Activated effector memory CD4-positive, alpha-beta T cell treated with Interleukin-2 at 50 U/mL for 16 hours (primary cell): ENCODE results near the gene GPS1.

Experiments
- DNase-seq: peaks from one replicate; pipeline ENCODE4 v3.0.0-alpha.2; 2020

Gene GPS1

DNA sequence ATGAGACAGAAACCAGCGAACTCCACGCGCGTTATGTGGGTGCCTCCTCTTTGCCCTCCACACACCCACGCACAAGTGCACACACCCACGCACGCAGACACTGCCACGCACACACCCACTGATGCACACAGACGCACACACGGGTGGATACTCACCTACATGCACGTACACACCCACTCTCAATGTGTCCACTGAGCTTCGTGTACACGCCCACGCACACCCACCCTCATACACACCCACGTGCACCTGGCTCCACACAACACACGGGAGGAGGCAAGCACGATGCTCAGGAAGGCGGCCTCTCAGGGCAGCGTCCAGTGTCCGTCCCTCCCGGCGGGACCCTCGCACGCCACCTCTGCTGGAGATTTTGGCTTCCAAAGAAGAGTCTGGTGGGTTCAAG, 4.3 kb upstream of the GPS1 start:
- no peak for DNase-seq

DNA sequence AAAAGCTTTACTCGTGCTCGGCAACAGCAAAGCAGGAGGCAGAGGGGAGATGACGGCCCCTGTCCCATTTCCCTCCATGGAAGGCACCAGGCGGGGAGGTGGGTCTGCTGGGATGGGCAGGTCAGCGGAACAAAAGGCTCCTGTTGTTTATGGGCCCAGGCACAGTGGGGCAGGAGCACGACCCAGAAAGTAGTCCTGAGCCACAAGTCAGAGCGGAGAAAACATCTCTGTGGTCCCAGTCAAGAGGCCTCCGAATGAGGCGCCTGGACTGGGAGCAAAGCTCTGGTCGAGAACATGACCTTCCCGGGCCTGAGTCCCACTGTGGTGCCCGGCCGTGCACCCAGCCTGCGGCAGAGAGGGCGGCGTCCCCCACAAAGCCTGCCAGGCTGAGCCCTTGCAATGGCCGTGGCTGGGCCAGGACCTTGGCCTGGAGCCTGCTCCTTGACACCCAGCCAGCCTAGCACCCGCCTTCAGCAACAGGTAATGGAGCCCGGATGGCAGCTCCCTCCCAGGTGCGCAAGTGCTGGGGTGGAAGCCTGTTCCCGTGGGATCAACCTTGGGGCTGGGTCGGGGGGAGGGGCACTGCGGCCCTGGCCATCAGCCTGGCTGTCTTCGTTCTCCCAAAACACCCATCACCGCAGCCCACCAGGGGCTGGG, 3.7 kb upstream of the GPS1 start:
- DNase-seq, result no peak

DNA sequence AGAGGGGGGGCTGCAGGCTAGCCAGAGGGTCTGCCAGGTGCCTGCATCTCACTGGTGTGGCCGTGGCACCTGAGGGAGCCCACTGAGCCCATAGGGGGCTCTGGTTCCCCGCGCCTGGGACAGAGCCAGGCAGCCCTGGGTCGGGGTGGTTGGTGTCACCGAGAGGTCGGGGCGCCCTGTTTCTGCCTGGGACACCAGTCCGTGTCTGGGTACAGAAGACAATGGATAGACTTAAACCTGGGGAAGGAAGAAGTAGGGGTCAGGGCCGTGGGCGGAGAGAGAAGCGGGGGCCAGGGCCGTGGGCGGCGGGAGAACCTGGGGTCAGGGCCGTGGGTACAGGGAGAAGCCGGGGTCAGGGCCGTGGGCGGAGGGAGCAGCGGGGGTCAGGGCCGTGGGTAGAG, 3.1 kb upstream of the GPS1 start:
- DNase-seq, result no peak

DNA sequence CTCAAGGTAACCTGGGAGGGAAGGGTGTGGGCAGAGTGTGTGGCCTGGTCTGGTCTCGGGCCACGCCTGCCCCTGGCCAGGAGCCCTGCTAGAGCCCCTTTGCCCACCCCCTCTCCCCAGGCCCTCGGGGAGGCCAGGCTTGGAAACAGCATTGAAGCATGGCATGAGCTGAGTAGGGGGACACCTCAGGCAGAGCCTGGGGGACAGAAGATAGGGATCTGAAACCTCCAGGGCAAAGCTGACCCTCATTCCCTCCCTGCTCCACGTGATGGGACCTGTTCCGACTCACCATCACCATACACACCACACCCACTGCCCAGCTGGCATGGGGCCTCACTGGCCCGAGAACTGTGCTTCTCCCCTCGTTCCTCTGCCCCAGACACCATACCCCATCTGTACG, 2.6 kb upstream of the GPS1 start:
- no peak for DNase-seq

DNA sequence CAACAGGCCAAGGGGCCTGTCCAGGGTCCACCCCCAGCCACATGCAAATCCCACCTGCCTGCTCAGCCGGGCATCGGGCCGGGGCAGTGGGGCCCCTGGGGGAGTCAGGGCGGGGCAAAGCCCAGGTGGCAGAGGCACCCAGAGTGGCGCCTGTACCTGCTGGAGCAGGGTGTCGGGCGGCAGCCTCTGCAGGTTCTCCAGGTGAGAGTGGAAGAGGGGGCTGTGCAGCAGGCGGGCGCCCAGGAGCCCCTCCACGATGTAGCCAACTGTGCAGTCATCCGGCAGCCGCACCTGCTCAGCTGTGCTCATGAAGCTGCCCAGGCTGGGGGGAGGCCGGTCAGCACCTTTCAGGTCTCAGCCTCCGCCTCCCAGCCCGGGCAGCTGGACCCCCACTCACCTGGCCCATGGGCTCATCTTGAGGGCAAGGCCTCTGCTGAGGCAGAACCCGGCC, 2.2 kb upstream of the GPS1 start:
- no peak for DNase-seq

DNA sequence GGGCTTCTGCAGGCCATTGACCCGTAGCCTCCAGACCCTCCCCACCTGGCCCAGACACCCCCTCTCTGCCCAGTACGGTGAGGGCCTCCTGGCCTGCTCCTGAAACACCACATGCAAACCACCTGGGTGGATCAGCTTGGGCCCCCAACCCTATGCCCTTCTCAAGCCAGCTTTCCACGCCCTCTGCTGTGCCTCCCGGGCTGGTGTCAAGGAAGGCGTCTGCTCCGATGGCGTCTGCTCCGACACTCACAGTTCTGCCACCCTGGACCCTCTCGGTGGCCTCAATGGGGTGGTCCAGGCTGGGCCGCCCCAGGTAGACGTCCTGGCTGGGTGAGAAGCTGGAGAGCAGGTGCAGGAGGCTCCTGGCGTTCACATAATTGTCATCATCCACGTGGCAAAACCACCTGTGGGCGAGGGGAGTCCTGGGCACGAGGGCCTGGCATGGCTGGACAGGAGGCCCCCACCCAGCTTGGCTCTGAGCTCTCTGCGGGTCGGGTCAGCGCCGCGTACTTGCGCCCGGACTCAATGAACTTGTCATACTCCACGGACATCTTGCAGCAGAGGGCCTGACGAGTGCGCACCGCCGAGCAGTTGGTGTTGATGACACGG, 1.4 kb upstream of the GPS1 start:
- no peak for DNase-seq

DNA sequence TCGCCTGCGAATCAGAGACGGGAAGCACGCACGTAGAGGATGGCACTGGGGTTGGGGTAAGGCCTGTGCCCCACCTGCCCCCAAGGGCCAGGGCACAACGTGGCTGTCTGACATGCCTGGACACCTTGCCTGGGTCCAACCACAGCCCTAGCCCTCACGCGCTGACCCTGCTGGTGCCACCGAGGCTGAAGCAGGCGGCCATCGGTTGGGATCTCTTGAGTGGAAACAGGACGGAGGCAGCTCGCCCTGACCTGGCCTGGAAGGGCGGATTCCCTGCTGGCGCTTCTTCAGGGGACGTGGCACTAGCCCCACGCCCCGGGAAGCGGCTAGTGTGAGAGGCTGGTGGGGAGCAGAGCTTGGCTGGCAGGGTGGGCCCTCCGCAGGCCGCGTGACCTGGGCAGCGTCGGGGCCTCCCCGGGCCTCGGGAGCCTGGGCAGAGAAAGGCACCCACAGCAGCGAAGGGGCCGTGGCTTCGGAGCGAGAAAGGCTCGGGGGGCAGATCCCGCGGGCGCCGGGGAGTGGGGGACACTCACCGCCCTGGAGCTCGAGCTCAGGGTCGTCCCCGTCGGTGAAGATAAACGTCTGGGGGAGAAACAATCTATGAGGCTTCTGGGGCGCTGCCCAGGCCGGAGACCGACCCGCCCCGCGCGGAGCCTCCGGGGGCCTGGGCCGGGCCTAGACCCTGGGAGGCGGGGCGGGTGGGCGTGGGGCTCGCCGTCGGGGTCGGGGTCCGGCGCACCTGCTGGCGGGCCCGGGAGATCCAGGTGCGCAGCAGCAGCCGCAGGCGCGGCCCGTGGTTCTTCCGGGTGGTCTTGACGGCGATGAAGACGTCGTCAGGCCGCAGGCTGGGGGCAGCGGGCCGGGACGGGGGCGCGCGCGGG, 697 bp upstream of the GPS1 start:
- DNase-seq, result no peak

DNA sequence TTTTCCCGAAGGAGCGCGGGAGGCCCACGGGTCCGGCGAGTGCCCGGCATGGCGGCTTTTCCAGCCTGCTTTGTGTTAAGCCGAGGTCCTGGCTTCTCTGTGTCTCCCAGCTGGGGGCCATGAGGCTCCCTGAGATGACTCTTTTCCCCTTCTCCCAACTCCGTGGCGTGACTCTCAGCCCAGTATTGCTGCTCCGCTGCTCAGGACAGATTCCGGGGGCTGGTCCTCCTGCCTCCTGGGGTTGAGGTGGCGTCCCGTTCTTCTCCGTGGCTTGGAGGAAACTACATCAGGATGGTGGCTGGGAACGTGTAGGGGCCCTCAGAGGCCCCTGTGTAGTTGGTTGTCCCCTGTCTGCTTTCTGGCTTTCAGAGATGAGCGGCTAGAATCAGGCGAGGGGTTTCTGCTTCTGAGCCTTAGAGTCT, 951 bp downstream of the GPS1 start:
- no peak for DNase-seq

DNA sequence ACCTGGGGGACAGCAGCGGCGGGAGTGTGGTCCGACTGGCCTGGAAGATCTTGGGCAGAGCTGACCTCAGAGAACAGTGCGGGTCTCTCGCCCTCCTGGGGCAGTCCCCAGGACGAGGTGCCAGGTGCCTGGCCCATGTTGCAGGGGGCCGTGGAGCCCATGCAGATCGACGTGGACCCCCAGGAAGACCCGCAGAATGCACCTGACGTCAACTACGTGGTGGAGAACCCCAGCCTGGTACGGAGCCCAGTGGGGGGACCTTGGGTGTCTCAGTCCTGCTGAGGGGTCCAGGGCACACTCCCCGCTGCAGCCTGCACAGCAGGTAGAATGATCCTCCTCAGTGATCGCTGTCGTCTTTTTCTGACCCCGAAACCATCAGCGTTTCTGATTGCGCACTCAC, 1.4 kb downstream of the GPS1 start:
- no peak for DNase-seq

DNA sequence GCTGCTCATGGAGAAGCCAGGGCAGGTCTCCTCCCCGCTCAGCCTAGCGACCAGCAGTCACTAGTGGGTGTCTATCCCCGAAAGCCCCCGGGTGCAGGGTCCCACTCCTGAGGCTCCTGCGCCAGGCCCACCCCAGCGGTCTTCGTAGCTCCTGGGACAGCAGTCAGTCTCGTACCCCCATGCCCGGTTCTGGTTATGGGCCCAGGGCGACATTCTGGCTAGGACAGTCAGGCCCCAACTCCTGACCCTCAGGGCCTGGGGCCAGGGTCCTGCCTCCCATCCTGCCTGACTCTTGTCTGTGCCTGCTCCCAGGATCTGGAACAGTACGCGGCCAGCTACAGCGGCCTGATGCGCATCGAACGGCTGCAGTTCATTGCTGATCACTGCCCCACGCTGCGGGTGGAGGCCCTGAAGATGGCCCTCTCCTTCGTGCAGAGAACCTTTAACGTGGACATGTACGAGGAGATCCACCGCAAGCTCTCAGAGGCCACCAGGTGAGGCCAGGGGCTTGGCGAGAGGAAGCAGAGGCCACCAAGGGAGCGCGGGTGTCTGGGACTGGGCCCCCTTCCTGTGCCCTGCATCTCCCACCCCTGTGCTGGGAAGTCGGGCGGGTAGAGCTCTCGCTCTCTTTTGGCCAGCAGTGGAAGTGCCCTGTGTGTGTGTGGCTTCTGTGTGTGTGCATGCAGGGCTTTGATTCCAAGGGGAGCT, 2.0 kb downstream of the GPS1 start:
- DNase-seq, result no peak

DNA sequence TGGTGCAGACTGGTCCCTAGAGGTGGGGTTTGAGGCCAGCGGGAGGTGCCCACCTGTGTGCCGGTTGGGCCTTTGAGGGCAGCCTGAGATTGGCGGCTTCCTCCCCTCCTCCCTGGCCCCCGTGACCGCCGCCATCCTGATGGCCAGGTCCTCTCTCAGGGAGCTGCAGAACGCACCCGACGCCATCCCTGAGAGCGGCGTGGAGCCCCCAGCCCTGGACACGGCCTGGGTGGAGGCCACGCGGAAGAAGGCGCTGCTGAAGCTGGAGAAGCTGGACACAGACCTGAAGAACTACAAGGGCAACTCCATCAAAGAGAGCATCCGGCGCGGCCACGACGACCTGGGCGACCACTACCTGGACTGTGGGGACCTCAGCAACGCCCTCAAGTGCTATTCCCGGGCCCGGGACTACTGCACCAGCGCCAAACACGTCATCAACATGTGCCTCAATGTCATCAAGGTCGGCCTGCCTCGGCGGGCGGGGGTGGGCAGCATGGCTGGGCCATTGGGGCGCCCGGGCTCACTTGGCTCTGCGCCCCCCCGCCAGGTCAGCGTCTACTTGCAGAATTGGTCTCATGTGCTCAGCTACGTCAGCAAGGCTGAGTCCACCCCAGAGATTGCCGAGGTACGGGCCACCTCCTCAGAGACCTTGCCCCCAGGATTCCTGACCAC, 2.8 kb downstream of the GPS1 start:
- no peak for DNase-seq

DNA sequence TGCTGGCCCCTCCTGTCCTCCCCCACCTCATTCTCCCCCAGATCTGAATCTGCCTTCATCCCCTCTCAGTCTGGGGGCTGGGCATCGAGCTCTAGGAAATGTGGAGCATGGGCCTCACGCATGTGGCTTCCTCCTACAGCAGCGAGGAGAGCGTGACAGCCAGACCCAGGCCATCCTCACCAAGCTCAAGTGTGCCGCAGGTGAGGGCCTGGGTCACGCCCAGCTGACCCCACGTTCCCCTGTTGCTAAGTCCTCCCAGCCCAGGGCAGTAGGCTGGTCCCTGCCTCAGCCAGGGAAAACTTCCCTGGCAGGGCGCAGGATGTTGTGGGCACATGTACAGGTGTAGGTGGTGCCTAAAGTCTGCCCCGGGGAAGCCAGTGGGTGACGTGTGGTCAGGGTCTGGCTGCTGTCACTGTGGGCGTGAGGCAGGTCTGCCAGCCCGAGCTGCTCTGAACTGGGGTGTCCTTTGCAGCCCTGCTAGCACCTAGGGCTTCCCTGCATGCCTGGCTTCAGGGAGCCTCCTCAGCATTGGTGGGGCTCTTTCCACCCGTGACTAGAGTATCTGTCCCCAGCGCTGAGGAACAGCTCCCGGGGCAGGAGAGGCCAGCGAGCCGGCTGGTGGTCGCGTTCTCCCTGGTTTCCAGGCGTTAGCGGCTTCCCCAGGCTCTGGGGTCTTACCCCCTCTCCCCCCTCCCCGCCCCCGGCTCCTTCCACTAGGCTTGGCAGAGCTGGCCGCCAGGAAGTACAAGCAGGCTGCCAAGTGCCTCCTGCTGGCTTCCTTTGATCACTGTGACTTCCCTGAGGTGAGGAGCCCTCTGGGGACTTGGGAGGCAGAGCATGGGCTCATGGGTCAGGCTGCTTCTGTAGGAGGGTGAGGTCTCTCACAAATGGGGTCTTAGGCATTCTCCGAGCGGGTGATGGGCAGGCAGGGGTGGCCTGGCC, 3.6 kb downstream of the GPS1 start:
- DNase-seq, result no peak

DNA sequence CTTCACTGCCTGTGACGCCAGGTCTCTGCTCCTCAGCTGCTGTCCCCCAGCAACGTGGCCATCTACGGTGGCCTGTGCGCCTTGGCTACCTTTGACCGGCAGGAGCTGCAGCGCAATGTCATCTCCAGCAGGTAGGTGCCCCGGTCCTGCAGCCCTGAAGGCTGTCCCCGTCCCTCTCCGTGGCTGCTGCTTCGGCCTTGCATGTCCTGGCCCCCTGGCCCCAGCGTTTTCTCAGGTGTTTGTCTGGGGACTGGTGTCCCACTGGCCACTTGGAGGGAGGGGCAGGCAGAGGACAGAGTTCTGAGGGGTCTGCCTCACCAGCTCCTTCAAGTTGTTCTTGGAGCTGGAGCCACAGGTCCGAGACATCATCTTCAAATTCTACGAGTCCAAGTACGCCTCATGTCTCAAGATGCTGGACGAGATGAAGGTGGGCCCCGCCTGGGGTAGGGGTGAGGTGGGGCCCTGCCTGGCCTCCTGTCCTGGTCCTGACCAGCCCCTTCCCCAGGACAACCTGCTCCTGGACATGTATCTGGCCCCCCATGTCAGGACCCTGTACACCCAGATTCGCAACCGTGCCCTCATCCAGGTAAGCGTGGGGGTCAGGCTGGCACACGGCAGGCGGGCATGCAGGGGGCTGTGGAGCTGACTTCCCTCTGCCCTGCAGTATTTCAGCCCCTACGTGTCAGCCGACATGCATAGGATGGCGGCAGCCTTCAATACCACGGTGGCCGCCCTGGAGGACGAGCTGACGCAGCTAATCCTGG, 4.4 kb downstream of the GPS1 start:
- DNase-seq, result no peak

DNA sequence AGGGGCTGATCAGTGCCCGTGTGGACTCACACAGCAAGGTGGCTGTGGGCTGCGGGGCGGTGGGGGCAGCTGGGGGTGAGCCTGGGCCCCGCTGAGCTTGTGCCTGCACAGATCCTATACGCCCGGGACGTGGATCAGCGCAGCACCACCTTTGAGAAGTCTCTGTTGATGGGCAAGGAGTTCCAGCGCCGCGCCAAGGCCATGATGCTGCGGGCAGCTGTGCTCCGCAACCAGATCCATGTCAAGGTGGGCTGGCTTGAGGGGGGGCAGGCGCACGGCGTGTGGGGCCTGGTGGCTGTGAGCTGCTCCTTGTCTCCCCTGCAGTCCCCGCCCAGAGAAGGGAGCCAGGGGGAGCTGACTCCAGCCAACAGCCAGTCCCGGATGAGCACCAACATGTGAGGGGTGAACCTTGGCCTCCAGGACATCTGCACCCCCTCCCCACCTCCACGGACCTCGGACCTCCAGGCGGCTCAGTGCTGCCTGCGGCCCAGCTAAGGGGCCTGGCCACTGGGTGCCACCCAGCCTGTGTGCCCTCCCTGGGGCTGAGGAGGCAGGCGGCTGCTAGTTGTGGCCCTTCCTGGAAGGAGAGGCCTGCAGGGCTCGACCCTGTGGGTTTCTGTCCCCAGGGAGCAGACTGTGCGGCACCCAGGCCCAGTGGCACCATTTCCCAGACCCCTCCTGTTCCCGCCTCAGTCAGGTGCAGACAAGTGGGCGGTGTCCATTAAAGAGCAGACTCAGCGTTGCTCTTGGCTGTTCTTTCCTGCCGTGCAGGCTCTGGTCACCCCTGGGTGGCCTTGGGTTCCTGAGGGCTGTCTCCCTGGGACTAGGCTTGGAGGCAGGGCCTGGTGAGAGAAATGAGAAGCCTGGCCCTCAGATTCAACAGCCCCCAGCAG, 5.3 kb downstream of the GPS1 start:
- DNase-seq, result no peak

DNA sequence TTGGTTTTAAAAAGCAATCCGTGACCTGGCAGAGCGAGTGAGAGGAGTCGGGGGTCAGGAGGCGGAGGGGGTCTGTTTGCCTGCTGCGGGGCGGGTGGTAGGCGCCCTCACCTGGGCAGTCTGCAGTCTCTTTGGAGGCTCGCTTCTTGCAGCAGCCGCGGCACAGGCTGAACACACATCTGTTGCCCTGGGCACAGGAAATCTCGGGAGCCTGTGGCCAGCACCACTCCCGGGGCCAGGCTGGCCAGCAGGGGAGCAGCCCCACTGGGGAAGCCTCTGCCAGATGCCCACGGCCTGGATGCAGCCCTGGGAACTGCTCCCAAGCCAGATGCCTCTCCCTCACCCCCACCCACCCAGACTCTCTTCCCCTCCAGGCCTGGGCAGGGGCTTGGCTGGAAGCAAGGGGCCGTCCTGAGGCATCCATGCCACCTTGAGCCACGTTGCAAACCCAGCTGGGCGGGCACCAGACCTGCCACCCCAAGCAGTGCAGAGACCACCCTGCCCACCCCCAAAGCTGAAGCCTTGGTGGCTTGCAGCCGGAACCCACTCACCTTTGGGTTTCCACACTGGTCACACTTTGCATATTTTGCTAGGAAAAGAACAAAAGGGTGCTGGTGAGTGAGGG, 6.6 kb downstream of the GPS1 start:
- DNase-seq, result no peak

DNA sequence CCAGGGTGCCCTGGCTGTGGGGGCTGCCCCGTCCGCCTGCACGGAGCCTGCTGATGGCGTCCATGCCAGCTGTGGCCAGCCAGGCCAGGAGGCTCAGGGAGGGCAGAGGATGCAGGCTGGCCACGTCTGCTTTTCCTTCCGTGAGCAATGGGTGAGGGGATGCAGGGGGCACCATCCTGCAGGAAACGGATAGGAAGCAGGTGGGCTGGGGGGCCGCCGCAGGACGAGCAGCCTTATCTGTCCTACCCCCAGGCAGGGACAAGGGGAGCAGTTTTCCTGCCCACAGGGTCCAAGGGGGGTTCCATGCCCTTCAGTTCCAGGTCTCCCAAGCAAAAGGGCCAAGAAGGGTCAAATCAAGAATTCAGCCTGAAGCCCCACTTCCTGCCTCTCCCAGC, 7.2 kb downstream of the GPS1 start:
- DNase-seq, result no peak

DNA sequence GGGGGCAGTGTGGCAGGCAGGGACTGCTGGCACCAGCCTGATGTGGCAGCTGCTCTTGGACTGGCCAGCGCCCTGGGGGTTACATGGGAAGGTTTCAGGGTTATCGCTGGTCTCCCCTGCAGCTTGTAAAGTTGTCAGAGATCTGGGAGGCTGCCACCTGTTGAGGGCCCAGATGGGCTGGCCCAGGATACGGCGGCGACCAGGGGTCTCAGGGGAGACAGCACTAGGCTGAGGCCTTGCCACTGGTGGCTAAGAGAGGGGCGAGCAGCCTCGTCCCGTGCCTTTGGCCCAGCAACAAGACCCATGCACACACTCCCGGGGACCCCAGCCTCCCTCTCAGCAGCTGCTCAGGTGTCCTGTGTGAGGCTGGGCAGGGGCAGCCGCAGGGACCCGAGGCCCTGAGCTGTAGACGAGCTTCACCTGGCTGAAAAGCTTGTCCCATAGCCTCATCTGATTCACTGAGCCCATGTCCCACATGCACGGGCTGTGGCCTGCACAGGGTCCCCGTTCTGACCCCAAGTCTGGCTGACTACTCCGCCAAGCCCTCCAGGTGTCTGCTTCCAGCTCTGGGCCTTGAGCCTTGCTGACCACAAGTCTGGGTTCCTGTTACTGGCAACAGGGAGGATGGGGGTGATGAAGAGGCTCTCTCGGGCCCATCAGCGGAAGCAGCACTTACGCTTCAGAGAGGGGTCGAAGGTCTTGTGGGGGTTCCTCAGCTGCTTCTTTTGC, 7.7 kb downstream of the GPS1 start:
- DNase-seq, result no peak

DNA sequence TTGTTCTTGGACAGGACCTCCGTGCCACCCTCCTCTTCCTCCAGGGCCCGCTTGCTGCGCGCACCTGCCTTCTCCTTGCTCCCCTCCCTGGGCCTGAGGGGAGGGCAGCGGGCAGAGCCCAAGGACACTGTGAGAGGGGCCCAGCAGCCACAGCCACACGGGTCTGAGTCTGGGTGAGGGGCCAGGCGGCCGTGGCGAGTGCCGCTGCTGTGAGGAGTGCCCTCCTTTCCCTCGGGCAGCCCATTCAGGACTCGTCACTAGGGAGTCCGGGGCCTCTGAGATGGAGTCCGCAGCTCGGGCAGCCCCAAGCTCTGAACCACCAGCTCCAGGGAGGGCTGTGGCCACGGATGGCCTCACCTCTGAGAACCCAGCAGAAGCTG, 8.3 kb downstream of the GPS1 start:
- DNase-seq, result no peak

DNA sequence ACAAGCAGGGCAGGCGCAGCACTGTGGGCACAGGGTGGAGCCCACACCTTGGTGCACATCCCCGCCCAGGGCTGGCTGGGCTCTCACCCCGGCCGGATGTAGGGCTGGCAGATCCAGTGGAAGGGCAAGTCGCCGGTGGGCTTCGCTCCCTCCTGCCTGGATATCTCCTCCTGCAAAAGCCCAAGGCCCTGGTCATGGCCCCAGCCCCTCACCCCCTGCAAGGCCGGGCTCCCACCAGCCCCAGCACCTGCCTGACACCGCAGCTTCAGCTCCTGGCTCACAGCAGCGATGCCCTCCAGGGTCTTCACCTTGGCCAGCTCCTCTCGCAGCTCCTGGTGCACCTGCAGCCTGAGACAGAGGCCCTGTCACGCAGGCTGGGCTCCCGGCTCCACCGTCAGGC, 8.9 kb downstream of the GPS1 start:
- DNase-seq, result no peak
